Fibroblast of skin of back (primary cell): ENCODE measurements around the gene GNAI3.
"Not testable (repeated sequence)": the region's sequence is repeated elsewhere in the genome, so short reads cannot be mapped to it uniquely, and the experiment has no call there.

Experiments used
- DNase-seq: peaks from one replicate; pipeline ENCODE4 v3.0.0-alpha.2; 2013

GNAI3 gene

GRCh38 chr1:109639063-109639840 is 90.8 kb downstream of the GNAI3 start:
- DNase-seq: no peak

GRCh38 chr1:109639841-109640184 is 91.4 kb downstream of the GNAI3 start:
- DNase-seq: no peak

GRCh38 chr1:109640285-109640865 is 92.0 kb downstream of the GNAI3 start:
- DNase-seq: peak; percentile 63

GRCh38 chr1:109641078-109641740 is 92.8 kb downstream of the GNAI3 start:
- no peak for DNase-seq

GRCh38 chr1:109641861-109642260 is 93.4 kb downstream of the GNAI3 start:
- no peak for DNase-seq

- DNase-seq: no peak
These were observed 94.2 kb downstream of the GNAI3 start for GRCh38 chr1:109642626-109643025.

GRCh38 chr1:109643385-109644230 is 95.2 kb downstream of the GNAI3 start:
- DNase-seq: peak; percentile 69

GRCh38 chr1:109644670-109645069 is 96.3 kb downstream of the GNAI3 start:
- DNase-seq: no peak

GRCh38 chr1:109649491-109649914 is 101.1 kb downstream of the GNAI3 start:
- DNase-seq: peak; percentile 20

GRCh38 chr1:109650609-109651008 is 102.2 kb downstream of the GNAI3 start:
- DNase-seq: peak; percentile 78

GRCh38 chr1:109652402-109652801 is 104.0 kb downstream of the GNAI3 start:
- DNase-seq: no peak

GRCh38 chr1:109653306-109653705 is 104.9 kb downstream of the GNAI3 start:
- DNase-seq: no peak

- no peak for DNase-seq
These were observed 106.1 kb downstream of the GNAI3 start for GRCh38 chr1:109654519-109654918.

- DNase-seq: peak; percentile 83
These were observed 107.5 kb downstream of the GNAI3 start, which contains the start of gene GSTM4 for GRCh38 chr1:109655615-109656519. GSTM4 (plus strand) TSS chr1:109656099; CDS start chr1:109656390, 291 bp downstream.

GRCh38 chr1:109657395-109657794 is 109.0 kb downstream of the GNAI3 start:
- DNase-seq: no peak

GRCh38 chr1:109657970-109658369 is 109.6 kb downstream of the GNAI3 start:
- DNase-seq: no peak

- no peak for DNase-seq
These were observed 110.2 kb downstream of the GNAI3 start for GRCh38 chr1:109658533-109659042.

- no peak for DNase-seq
These were observed 110.7 kb downstream of the GNAI3 start for GRCh38 chr1:109659145-109659544.

- no peak for DNase-seq
These were observed 111.7 kb downstream of the GNAI3 start for GRCh38 chr1:109659997-109660690.

- DNase-seq: not testable (repeated sequence)
These were observed 112.2 kb downstream of the GNAI3 start for GRCh38 chr1:109660691-109661026.

- DNase-seq: no peak
These were observed 113.0 kb downstream of the GNAI3 start for GRCh38 chr1:109661391-109661790.
